Muscle of arm (tissue), 12 donors: ENCODE results near the gene ITM2A. TPM values are rescaled to one million over a fixed set of nuclear protein-coding genes. Genes with fewer than 3 reads are reported as not detected.

ENCODE experiments used
- DNase-seq: peaks from one replicate; pipeline ENCODE4 v3.0.0-alpha.2; 2013
- polyA plus RNA-seq, 12 donors: library from polyadenylated mRNA; unstranded; fragments of 120-200 nt; gene quantifications; one replicate each; pipeline ENCODE4 v1.2.1, GENCODE V29; 2013; ENCODE audit not compliant: insufficient read length in 12 of 12

ITM2A gene
- polyA plus RNA-seq, 12 donors: 546 to 1,155 (median 747) TPM

- no peak for DNase-seq
Observed at GRCh38 chrX:79336869-79337815, 30.0 kb downstream of the ITM2A start.

DNA sequence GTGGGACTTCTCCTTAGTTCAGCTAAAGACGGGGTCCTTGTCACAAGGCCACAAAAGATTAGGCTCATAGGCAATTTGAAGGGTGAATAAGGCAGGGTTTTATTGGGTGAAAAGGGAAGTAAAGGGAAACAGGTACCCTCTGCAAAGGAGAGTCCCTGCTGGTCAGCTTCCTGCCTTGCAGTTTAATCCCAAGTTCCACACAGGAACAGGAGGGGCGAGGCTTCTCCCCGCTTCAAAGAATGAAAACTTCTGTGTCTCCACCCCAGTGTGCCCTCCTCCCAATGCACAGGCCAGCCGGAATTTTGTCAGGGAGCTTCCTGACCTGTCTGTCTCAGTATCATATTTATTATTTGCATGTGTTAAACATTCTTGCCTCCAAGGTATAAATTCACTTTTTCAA is 37.1 kb downstream of the ITM2A start:
- no peak for DNase-seq

DNA sequence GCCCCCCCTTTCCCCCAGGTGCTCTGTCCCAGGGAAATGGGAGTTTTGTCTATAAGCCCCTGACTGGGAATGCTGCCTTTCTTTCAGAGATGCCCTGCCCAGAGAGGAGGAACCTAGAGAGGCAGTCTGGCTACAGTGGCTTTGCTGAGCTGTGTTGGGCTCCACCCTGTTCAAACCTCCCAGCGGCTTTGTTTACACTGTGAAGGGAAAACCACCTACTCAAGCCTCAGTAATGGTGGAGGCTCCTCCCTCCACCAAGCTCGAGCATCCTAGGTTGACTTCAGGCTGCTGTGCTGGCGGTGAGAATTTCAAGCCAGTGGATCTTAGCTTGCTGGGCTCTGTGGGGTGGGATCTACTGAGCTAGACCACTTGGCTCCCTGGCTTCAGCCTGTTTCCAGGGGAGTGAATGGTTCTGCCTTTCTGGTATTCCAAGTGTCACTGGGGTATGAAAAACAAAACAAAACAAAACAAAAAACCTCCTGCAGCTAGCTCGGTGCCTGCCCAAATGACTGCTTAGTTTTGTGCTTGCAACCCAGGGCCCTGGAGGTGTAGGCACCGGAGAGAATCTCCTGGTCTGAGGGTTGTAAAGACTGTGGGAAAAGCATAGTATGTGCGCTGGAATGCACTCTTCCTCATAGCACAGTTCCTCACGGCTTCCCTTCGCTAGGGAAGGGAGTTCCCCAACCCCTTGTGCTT is 41.7 kb downstream of the ITM2A start:
- no peak for DNase-seq

Other genes with a start within 250 kb of the ITM2A start
- gene GPR174, start 222.6 kb downstream of the ITM2A start, polyA plus RNA-seq: 1 to 10 TPM in 1 of 12 donors, under 1 TPM in 9, not detected in 2; 0.21 to 1.5 (median 0.50) TPM